OCI-LY7 (cell line): ENCODE data around the gene REPIN1. TPM values are rescaled to one million over a fixed set of nuclear protein-coding genes. Genes with fewer than 3 reads are reported as not detected.

ENCODE experiments used
- BruUV-seq: library from RNA; stranded (reverse); fragments of 400-500 nt; replicated peaks from 2 replicates; lab custom pipeline; 2021; lab: Mats Ljungman, UMichigan
- CTCF ChIA-PET: fragments of 300-600 bp; sonication (Branson Sonifier 250); formaldehyde crosslinking; loops from one replicate; lab custom pipeline; 2022; ENCODE audit warnings: antibody characterized with exemption; ENCODE audit not compliant: unreplicated experiment; lab: Charles Lee
- POLR2A ChIA-PET: fragments of 300-600 bp; sonication (Branson Sonifier 250); formaldehyde crosslinking; loops from one replicate; lab custom pipeline; 2022; ENCODE audit warnings: antibody characterized with exemption; lab: Charles Lee
- DNase-seq: peaks from one replicate; pipeline ENCODE4 v3.0.0-alpha.2; 2015; ENCODE audit warnings: low spot score
- H2AFZ ChIP-seq: fragments of 200-600 bp; sonication (generic), shearing (Covaris generic); 2 replicates; pipeline ENCODE4 v1.6.1; 2014; ENCODE audit warnings: mild to moderate bottlenecking, antibody characterized with exemption, low read length, moderate library complexity
- H3K27ac ChIP-seq: fragments of 200-600 bp; sonication (generic); 2 replicates; pipeline ENCODE4 v1.5.1; 2014; ENCODE audit warnings: mixed run types, low read depth, mild to moderate bottlenecking, moderate library complexity, low read length, inconsistent platforms; ENCODE audit not compliant: poor library complexity, severe bottlenecking
- H3K36me3 ChIP-seq: fragments of 200-600 bp; sonication (generic); 2 replicates; pipeline ENCODE4 v1.6.1; 2014; ENCODE audit warnings: mild to moderate bottlenecking, antibody characterized with exemption, low read length, moderate library complexity, mixed read lengths; ENCODE audit not compliant: insufficient read depth
- H3K4me1 ChIP-seq: fragments of 200-600 bp; sonication (generic); 2 replicates; pipeline ENCODE4 v1.5.1; 2014; ENCODE audit warnings: mild to moderate bottlenecking, low read length; ENCODE audit not compliant: insufficient read depth, poor library complexity, severe bottlenecking
- H3K4me2 ChIP-seq: fragments of 200-600 bp; sonication (generic); 2 replicates; pipeline ENCODE4 v1.6.1; 2014; ENCODE audit warnings: mild to moderate bottlenecking, low read length
- H3K4me3 ChIP-seq: fragments of 200-600 bp; sonication (generic); 2 replicates; pipeline ENCODE4 v1.5.1; 2014; ENCODE audit warnings: mild to moderate bottlenecking, low read depth, low read length; ENCODE audit not compliant: poor library complexity, severe bottlenecking
- H3K79me2 ChIP-seq: fragments of 200-600 bp; sonication (generic); 2 replicates; pipeline ENCODE4 v1.6.1; 2016; ENCODE audit warnings: low read depth, mild to moderate bottlenecking, low read length, moderate library complexity, mixed read lengths; ENCODE audit not compliant: insufficient read depth
- H3K9me2 ChIP-seq: fragments of 200-600 bp; sonication (generic); 2 replicates; pipeline ENCODE4 v1.6.1; 2016; ENCODE audit warnings: mild to moderate bottlenecking, low read length, mixed read lengths; ENCODE audit not compliant: insufficient read depth
- H3K9me3 ChIP-seq: fragments of 200-600 bp; sonication (generic); 2 replicates; pipeline ENCODE4 v1.6.1; 2014; ENCODE audit warnings: mild to moderate bottlenecking, mixed run types, low read length, mixed read lengths
- H4K20me1 ChIP-seq: fragments of 200-600 bp; sonication (generic); 2 replicates; pipeline ENCODE4 v1.6.1; 2014; ENCODE audit warnings: mild to moderate bottlenecking, antibody characterized with exemption, low read length, moderate library complexity, mixed read lengths; ENCODE audit not compliant: insufficient read depth
- EZH2phosphoT487 ChIP-seq: fragments of 200-600 bp; sonication (generic); IDR thresholded peaks from 2 replicates; pipeline ENCODE4 v1.6.1; 2018; ENCODE audit warnings: low read depth, borderline replicate concordance, mild to moderate bottlenecking, mixed run types, antibody characterized with exemption, low read length, moderate library complexity, mixed read lengths
- intact Hi-C: fragments of 100-400 bp; cut with micrococcal nuclease; formaldehyde crosslinking; loops from one replicate; pipeline ENCODE4 v1.10.0; 2022; ENCODE audit not compliant: unreplicated experiment
- total RNA-seq, 2 experiments: library from RNA; depleted of rRNA in 1 of 2; stranded (reverse); fragments of >200 nt in 1 of 2; shearing (Covaris generic) in 1 of 2; gene quantifications; 2 replicates each; pipeline ENCODE4 v1.2.3, GENCODE V29; 2014 to 2022
- TF ChIP-seq, protein P1 (sequence below): fragments of 200-600 bp; sonication (generic); conservative IDR thresholded peaks from 2 replicates; pipeline ENCODE4 v1.5.1; 2014; ENCODE audit warnings: mild to moderate bottlenecking, antibody characterized with exemption, low read length, moderate library complexity, mixed read lengths

Gene REPIN1
- total RNA-seq, 2 experiments from 2014 or later = 19.0 to 46.2 TPM

DNA sequence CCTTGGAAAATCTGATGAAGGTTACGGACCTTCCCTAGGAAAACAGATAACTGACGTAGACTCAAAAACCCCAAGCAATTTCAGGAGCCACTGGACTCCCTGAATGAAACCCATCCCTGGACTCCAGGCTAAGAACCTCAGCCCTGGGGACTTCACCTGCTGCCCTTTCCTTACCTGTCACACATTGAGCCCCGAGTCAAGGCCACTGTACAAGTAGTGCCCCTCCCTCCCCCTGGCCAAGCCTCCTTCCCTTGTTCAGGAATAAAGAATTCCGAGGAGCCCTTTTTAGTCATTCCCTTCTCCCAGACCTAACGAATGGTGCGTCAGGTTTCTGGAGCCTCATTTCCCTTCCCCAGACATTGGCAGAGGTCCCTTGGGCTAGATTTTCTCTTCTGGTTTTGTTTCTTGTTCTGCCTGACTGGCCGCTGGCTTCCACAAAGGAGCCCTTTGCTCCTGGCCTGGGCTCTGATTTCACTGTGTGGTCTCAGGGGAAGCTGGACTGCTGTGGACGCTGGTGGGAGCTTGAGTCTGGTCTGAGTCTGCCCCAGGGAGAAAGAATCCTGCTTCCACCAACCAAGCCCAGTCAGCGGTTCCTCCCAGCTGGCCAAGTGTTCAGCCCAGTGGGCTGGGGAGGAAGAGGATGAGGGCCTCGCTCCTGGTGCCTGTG, 42.2 kb downstream of the REPIN1 start:
- Histone ChIP-seq H3K27ac (no peak overlapping the region), H3K4me2 (no peak overlapping the region), H3K36me3 (peaks cover 10% of the 10 kb centered on the region), H4K20me1 (no peaks in the 10 kb centered on the region), H3K4me3 (no peak overlapping the region), H3K4me1 (peaks cover 26% of the 10 kb centered on the region), H3K9me2 (no peaks in the 10 kb centered on the region), H3K9me3 (no peaks in the 10 kb centered on the region), H2AFZ (no peak overlapping the region), H3K79me2 (no peaks in the 10 kb centered on the region; the same call in 1 of the 2 replicates)
- no peak for DNase-seq
- no peak for TF ChIP-seq EZH2phosphoT487
- TF ChIP-seq, protein P1, sequence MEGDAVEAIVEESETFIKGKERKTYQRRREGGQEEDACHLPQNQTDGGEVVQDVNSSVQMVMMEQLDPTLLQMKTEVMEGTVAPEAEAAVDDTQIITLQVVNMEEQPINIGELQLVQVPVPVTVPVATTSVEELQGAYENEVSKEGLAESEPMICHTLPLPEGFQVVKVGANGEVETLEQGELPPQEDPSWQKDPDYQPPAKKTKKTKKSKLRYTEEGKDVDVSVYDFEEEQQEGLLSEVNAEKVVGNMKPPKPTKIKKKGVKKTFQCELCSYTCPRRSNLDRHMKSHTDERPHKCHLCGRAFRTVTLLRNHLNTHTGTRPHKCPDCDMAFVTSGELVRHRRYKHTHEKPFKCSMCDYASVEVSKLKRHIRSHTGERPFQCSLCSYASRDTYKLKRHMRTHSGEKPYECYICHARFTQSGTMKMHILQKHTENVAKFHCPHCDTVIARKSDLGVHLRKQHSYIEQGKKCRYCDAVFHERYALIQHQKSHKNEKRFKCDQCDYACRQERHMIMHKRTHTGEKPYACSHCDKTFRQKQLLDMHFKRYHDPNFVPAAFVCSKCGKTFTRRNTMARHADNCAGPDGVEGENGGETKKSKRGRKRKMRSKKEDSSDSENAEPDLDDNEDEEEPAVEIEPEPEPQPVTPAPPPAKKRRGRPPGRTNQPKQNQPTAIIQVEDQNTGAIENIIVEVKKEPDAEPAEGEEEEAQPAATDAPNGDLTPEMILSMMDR = no peak
- ChIA-PET POLR2A (no interaction called here), CTCF (interaction anchor here (0.5 to 0.9 kb wide), 2 partner anchors 54 to 94 kb away, joined by 3 read pairs; no protein-coding TSS in a partner anchor)
- BruUV-seq = no TSS peak
- intact Hi-C loops = no loop called here

DNA sequence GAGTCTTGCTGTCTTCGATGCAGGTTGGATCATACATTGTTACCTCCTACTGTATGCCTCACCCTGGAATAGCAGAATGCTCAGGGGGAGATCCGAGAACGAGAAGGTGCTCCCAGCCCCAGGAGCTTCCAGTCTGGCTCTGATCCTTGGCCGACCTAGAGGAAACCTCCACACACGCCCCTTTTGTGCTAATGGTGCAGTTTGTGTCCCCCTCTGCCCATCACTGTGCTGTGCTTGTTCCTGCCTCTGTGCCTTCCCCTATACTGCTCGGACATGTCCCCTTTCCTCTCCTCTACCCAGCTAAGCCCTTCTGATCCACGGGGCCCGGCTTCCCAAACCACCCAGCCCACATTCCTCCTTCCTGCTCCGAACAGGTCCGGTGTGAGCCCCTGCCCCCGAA, 43.0 kb downstream of the REPIN1 start:
- Histone ChIP-seq H3K27ac (no peak overlapping the region), H3K4me2 (no peak overlapping the region), H3K36me3 (peaks cover 10% of the 10 kb centered on the region), H3K79me2 (no peaks in the 10 kb centered on the region; the same call in 1 of the 2 replicates), H2AFZ (no peak overlapping the region), H3K9me2 (no peaks in the 10 kb centered on the region), H4K20me1 (no peaks in the 10 kb centered on the region), H3K9me3 (no peaks in the 10 kb centered on the region), H3K4me3 (no peak overlapping the region), H3K4me1 (peaks cover 19% of the 10 kb centered on the region)
- TF ChIP-seq EZH2phosphoT487 = no peak
- TF ChIP-seq, protein P1 = no peak
- no TSS peak for BruUV-seq
- DNase-seq = no peak
- CTCF ChIA-PET = no interaction called here
- POLR2A ChIA-PET = no interaction called here
- intact Hi-C loops = no loop called here

DNA sequence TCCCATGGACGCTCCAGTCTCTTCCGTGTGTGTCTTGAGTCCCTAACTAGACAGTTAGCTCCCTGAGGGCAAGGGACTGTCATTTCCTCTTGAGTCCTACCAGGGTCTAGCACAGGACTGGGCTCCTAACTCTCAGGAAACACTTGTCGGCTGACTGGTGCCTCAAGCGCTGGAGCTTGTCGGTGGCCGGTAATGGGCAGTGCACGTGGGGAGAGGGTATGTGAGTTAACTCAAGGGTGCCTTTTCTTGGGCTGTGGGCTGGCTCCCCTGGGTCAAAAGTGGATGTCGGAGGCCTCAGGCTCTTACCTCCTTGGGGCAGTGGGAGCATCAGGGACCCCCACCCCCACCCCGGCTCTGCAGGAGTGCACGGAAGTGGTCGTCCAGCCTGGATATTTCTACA, 43.4 kb downstream of the REPIN1 start:
- CTCF ChIA-PET = no interaction called here
- TF ChIP-seq, protein P1 = no peak
- TF ChIP-seq EZH2phosphoT487 = no peak
- Histone ChIP-seq H3K4me3 (no peak overlapping the region), H3K4me2 (no peak overlapping the region), H3K4me1 (peaks cover 15% of the 10 kb centered on the region), H3K9me3 (no peaks in the 10 kb centered on the region), H4K20me1 (no peaks in the 10 kb centered on the region), H2AFZ (no peak overlapping the region), H3K9me2 (no peaks in the 10 kb centered on the region), H3K27ac (no peak overlapping the region), H3K79me2 (no peaks in the 10 kb centered on the region), H3K36me3 (peaks cover 10% of the 10 kb centered on the region)
- intact Hi-C loops = no loop called here
- POLR2A ChIA-PET = no interaction called here
- no TSS peak for BruUV-seq
- DNase-seq = no peak
